HG03439 (cell line): ENCODE data around the gene SLC44A3.

Experiments used
- ATAC-seq: cut with Tn5 transposase; IDR thresholded peaks from one replicate; pipeline ENCODE4 v1.9.1; 2021; ENCODE audit warnings: mild to moderate bottlenecking, moderate library complexity; ENCODE audit not compliant: unreplicated experiment

SLC44A3 gene

GRCh38 chr1:94801919-94802546 is 18.1 kb upstream of the SLC44A3 start:
- no peak for ATAC-seq

- no peak for ATAC-seq
Observed at GRCh38 chr1:94803106-94803505, 17.1 kb upstream of the SLC44A3 start.

GRCh38 chr1:94803517-94804441 is 16.4 kb upstream of the SLC44A3 start:
- no peak for ATAC-seq

GRCh38 chr1:94804442-94804837 is 15.7 kb upstream of the SLC44A3 start:
- ATAC-seq: no peak

- no peak for ATAC-seq
Observed at GRCh38 chr1:94805912-94806311, 14.2 kb upstream of the SLC44A3 start.

GRCh38 chr1:94806441-94806871 is 13.7 kb upstream of the SLC44A3 start:
- ATAC-seq: no peak

DNA sequence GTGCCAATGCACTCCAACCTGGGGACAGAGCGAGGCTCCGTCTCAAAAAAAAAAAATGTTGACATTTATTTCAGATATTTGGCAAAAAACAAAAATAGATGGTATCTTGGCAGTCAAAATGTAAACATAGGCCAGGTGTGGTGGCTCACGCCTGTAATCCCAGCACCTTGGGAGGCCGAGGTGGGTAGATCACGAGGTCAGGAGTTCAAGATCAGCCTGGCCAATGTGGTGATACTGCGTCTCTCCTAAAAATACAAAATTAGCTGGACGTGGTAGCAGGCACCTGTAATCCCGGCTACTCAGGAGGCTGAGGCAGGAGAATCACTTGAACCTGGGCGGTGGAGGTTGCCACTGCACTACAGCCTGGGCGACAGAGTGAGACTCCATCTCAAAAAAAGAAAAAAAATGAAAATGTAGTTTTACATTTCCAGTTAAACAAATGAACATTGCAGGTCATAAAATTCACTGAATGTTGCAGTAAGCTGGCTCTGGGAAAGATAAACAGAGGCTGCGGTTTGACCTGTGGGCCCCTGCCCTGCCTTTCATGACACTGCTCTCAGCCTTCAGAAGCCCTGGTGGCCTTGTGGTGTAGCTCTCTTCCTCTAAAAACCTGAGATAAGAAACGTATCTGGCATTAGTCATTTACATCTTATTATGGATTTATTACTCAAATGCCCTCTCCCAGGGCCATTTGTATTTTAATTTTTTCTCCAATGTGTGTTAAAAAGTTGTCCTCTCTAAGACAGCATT is 12.2 kb upstream of the SLC44A3 start:
- ATAC-seq: no peak

DNA sequence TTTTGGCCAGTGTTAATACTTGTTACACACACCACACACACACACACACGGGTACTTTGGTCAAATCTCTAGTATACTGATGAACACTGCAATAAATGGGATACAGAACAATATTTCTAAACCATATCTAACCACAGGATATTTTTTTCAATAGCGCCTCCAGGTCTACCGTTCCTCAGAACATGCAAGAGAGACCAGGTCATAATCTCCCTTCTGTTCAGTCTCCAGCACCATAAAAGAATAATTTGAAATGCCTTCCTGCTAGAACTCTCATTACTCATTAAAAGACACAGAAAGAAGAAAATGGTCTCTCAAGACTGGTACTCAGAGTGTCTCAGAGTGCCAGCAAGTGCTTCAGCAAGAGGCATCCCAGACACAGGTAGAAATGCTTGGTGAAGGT is 11.5 kb upstream of the SLC44A3 start:
- ATAC-seq: no peak

DNA sequence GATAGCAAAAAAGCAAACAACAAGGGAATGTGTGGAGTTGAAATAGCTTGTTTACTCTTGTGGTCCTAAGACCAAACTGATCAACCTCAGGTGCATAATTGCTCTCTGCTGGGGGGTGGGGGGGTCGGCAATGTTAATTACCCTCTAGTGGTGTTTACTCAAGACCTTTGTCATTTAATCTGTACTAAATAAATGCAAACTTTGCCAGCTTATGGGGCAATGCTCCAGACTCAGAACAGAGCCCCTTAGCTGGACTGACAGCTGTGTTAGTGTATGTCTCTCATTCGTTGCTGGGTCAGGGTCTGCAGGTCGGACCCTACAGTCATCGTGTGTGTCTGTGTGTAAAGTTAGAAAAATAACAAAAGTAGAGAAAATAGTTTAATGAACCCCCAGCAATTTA is 7.2 kb upstream of the SLC44A3 start:
- ATAC-seq: no peak

DNA sequence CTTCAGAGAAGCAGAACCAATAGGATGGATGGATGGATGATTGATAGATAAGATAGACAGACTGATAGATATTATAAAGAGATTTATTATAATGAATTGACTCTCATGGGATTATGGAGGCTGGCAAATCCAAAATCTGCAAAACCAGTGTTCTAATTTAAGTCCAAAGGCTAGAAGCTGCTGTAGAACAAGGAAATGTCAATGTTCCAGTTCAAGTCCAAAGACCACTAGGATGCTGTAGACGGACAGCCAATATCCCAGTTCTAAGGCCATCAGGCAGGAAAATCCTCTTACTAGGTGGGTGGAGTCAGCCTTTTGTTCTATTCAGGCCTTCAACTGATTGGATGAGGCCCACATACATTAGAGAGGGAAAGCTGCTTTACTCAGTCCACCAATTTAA is 4.1 kb upstream of the SLC44A3 start:
- ATAC-seq: no peak

DNA sequence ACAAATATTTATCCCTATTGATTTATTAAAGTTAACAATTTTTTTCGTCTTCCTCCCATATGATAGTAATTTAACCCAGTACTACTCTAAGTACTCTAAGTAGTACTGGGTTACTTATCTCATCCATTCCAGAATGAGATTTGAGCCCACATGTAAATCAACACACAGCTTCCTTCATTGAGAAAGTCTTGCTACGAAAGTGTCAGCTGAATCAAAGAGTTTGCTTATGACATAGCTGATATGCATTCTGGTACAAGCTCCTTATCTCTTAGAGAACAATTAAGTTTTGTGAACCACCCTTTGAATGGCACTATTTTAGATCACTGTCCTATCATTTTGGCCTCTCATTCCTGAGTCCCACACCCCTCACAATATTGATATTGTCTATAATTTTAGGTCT is 2.4 kb upstream of the SLC44A3 start:
- ATAC-seq: no peak

DNA sequence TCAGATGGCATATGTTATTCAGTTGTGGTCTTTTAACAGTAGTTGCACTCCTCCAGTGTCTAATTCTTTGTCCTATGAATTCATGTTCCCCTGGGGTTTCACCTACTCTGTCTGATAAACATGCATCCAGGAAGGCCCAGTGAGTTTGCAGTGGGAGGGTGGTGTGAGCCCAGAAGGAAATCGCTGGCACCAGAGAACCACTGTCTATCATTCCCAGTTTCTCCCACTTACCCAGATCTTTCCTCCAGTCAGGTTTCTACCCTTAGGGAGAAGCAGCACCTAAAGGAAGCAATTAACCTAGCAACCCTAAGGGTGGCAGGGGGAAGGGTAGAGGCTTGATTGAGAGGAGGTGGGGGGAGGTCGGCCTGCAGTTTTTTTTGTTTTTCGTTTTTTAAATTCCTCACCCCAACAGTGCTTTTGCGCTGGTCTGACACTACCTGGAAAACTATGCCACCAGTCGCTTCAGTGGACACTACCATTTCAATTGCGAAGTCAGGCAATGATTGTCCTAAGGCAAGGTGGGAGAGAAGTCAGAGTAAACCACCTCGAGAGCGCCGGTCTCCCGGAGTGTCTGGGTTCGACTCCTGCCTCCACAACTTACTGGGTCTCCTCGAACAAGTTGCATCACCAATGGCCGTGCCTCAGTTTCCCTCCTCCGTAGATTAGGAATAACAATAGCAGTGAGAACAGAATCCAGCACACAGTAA is 766 bp upstream of the SLC44A3 start:
- ATAC-seq: no peak

- no peak for ATAC-seq
Observed at GRCh38 chr1:94820936-94821335, 779 bp downstream of the SLC44A3 start.

DNA sequence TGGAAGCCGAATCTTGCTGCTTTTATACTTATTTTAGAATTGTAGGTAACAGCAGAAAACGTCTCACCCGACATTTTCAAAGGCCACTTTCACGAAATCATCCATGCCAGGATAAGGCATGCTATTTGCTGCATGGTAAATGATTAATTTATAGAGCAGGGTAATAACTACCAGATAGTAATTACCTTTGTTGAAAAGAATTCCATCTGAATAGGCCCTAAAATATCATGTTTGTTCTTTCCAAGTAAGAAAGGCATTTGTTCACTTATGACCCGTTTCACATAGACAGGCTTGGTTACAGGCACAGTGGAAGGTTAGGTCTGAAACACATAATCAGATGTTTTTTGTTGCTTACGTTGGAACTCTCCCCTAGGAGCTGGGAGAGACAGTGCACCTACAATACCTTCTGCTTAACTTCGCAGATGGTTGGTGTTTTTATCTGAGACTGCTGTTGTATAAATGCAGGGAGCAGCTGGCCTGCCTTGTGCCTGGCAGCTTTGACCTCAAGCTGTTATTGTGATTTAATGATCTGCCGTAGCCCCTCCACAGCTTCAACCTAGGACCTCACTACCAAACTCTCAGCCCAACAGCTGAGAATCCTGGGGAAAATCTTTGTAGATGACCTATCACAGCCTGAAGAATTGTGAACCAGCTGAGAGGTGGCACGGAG is 1.6 kb downstream of the SLC44A3 start:
- ATAC-seq: no peak

GRCh38 chr1:94823116-94823515 is 3.0 kb downstream of the SLC44A3 start:
- no peak for ATAC-seq

- no peak for ATAC-seq
Observed at GRCh38 chr1:94825936-94826335, 5.8 kb downstream of the SLC44A3 start.

- no peak for ATAC-seq
Observed at GRCh38 chr1:94827434-94827833, 7.3 kb downstream of the SLC44A3 start.

GRCh38 chr1:94828251-94828650 is 8.1 kb downstream of the SLC44A3 start:
- no peak for ATAC-seq

DNA sequence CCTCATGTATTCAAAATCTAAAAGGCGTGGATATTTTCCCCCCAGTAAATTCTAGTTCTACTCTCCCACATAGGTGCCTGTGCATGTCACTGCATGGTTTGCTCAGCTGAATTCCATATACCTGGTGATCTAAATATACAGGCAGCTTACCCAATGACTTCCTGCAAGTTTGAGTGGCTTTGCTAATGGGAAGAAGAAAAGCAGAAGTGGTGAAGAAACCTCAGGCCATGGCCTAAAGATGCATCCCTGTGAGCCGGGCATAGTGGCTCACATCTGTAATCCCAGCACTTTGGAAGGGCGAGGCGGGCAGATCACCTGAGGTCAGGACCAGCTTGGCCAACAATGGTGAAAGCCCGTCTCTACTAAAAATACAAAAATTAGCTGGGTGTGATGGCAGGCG is 11.5 kb downstream of the SLC44A3 start:
- ATAC-seq: no peak

DNA sequence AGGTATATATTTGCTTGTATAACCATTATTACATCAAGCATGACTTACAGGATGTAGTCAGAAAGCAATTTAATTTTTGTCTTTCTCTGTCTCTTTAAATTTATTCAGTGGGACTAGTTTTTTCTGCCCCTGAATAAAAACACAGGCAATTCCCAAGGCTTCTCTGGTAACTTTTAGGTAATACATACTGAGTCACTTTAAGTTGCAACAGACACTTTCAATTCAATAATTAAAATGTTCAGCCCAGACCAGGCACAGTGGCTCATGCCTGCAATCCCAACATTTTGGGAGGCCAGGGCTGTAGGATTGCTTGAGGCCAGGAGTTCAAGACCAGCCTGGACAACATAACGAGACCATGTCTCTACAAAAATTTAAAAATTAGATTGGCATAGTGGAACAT is 12.3 kb downstream of the SLC44A3 start:
- no peak for ATAC-seq
